HFFc6 (cell line): ENCODE results near the gene RHOB. TPM values are rescaled to one million over a fixed set of nuclear protein-coding genes. Genes with fewer than 3 reads are reported as not detected.

ENCODE experiments used
- DNase-seq: peaks from one replicate; pipeline ENCODE4 v3.0.0-alpha.2; 2018
- H3K27ac Mint-ChIP-seq: 2 replicates; pipeline ENCODE4 v1.8.0; 2020; ENCODE audit warnings: mild to moderate bottlenecking, mixed read lengths
- H3K27me3 Mint-ChIP-seq: 2 replicates; pipeline ENCODE4 v1.8.0; 2021; ENCODE audit warnings: mild to moderate bottlenecking, moderate library complexity, mixed read lengths; ENCODE audit not compliant: insufficient read depth
- H3K36me3 Mint-ChIP-seq: 2 replicates; pipeline ENCODE4 v1.8.0; 2021; ENCODE audit warnings: low read depth, mixed read lengths
- H3K4me1 Mint-ChIP-seq: 2 replicates; pipeline ENCODE4 v1.8.0; 2020; ENCODE audit warnings: low read depth, mixed read lengths
- H3K4me3 Mint-ChIP-seq: 2 replicates; pipeline ENCODE4 v1.8.0; 2020; ENCODE audit warnings: mild to moderate bottlenecking, moderate library complexity, mixed read lengths
- H3K9me3 Mint-ChIP-seq: 2 replicates; pipeline ENCODE4 v1.8.0; 2020; ENCODE audit warnings: mild to moderate bottlenecking, mixed read lengths
- total RNA-seq, 6 experiments: library from RNA; stranded (reverse); fragmentation: NEBNext Ultra II Directional; extraction: Animal tissue kit (Norgen Biotek cat#: 25700); gene quantifications; 2 replicates in 1 of 6; 3 replicates in 5 of 6; pipeline ENCODE4 v1.2.3, GENCODE V29; 2021
- TF ChIP-seq, protein P1 (sequence below): fragments of 200-600 bp; sonication (generic); IDR thresholded peaks from 2 replicates; pipeline ENCODE4 v1.5.0; 2021; ENCODE audit warnings: antibody characterized with exemption, mild to moderate bottlenecking

RHOB gene
- total RNA-seq, 6 experiments from 2014 or later = 128 to 146 (median 133) TPM

DNA sequence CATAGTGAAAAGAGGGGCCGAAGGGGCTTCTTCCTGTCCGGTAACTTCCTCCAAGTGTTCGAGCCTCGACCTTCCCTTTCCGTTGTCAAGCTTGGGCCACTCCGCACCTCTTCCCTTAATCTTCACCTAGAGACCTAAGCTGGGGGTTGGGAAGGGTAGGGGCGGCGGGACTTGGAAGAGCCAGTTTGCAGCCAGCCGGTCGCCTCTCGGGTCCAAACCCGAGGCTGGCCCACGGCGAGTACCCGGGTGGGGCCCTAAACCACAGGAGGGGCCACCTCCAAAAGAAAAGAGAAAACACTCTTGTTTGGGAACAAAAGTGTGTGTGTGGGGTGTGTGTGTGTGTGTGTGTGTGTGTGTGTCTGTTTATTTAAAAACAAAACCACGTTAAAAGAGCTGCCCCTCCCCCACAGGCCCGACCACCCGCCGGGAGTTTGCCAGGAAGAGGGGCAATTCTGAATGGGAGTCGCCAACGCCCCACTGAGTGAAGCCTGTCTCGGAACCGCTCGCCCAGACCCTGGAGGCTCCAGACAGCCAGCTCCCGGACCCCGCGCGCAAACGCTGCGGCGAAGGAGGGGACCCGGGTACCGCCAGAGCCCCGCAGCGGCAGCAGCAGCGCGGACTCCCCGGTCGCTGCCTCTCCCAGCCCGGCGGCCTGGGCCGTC lies 488 bp upstream of the RHOB start:
- peaks cover 15% of the 10 kb centered on the region for H3K27me3 Mint-ChIP-seq
- peaks cover 22% of the 10 kb centered on the region for H3K36me3 Mint-ChIP-seq
- TF ChIP-seq, protein P1, sequence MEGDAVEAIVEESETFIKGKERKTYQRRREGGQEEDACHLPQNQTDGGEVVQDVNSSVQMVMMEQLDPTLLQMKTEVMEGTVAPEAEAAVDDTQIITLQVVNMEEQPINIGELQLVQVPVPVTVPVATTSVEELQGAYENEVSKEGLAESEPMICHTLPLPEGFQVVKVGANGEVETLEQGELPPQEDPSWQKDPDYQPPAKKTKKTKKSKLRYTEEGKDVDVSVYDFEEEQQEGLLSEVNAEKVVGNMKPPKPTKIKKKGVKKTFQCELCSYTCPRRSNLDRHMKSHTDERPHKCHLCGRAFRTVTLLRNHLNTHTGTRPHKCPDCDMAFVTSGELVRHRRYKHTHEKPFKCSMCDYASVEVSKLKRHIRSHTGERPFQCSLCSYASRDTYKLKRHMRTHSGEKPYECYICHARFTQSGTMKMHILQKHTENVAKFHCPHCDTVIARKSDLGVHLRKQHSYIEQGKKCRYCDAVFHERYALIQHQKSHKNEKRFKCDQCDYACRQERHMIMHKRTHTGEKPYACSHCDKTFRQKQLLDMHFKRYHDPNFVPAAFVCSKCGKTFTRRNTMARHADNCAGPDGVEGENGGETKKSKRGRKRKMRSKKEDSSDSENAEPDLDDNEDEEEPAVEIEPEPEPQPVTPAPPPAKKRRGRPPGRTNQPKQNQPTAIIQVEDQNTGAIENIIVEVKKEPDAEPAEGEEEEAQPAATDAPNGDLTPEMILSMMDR = no peak
- DNase-seq = no peak
- H3K4me3 Mint-ChIP-seq = peak overlapping the region; percentile 78
- peaks cover 4% of the 10 kb centered on the region; the same call in 1 of the 2 replicates for H3K9me3 Mint-ChIP-seq
- H3K4me1 Mint-ChIP-seq = peaks cover 41% of the 10 kb centered on the region
- peak overlapping the region; percentile 77 for H3K27ac Mint-ChIP-seq

DNA sequence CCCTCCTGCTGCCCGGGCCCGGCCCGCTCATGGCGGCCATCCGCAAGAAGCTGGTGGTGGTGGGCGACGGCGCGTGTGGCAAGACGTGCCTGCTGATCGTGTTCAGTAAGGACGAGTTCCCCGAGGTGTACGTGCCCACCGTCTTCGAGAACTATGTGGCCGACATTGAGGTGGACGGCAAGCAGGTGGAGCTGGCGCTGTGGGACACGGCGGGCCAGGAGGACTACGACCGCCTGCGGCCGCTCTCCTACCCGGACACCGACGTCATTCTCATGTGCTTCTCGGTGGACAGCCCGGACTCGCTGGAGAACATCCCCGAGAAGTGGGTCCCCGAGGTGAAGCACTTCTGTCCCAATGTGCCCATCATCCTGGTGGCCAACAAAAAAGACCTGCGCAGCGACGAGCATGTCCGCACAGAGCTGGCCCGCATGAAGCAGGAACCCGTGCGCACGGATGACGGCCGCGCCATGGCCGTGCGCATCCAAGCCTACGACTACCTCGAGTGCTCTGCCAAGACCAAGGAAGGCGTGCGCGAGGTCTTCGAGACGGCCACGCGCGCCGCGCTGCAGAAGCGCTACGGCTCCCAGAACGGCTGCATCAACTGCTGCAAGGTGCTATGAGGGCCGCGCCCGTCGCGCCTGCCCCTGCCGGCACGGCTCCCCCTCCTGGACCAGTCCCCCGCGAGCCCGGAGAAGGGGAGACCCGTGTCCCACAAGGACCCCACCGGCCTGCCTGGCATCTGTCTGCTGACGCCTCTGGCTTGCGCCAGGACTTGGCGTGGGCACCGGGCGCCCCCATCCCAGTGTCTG lies 767 bp downstream of the RHOB start:
- Mint-ChIP-seq H3K9me3 (peaks cover 4% of the 10 kb centered on the region; the same call in 1 of the 2 replicates), H3K4me1 (peaks cover 46% of the 10 kb centered on the region), H3K4me3 (peak overlapping the region; percentile 89), H3K27ac (peak overlapping the region; percentile 93), H3K36me3 (peaks cover 22% of the 10 kb centered on the region), H3K27me3 (peaks cover 23% of the 10 kb centered on the region)
- DNase-seq = no peak
- TF ChIP-seq, protein P1 = no peak

DNA sequence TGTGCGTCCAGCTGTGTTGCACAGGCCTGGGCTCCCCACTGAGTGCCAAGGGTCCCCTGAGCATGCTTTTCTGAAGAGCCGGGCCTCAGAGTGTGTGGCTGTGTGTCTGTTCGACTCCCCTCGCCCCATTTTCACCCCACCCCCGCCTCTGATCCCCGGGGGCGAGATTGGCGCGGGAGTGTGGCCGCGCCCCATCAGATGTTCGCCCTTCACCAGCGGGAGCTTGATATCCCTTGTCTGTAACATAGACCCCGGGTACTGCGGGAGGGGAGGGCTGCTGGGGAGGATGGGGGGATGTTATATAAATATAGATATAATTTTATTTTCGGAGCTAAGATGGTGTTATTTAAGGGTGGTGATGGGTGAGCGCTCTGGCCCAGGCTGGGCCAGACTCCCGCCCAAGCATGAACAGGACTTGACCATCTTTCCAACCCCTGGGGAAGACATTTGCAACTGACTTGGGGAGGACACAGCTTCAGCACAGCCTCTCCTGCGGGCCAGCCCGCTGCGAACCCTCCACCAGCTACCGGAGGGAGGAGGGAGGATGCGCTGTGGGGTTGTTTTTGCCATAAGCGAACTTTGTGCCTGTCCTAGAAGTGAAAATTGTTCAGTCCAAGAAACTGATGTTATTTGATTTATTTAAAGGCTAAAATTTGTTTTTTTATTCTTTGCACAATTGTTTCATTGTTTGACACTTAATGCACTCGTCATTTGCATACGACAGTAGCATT lies 1.5 kb downstream of the RHOB start:
- H3K4me1 Mint-ChIP-seq = peaks cover 44% of the 10 kb centered on the region
- TF ChIP-seq, protein P1 = no peak
- DNase-seq = no peak

DNA sequence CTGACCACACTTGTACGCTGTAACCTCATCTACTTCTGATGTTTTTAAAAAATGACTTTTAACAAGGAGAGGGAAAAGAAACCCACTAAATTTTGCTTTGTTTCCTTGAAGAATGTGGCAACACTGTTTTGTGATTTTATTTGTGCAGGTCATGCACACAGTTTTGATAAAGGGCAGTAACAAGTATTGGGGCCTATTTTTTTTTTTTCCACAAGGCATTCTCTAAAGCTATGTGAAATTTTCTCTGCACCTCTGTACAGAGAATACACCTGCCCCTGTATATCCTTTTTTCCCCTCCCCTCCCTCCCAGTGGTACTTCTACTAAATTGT lies 2.1 kb downstream of the RHOB start:
- Mint-ChIP-seq H3K27me3 (peaks cover 23% of the 10 kb centered on the region), H3K9me3 (peaks cover 4% of the 10 kb centered on the region; the same call in 1 of the 2 replicates), H3K4me3 (peak overlapping the region; percentile 89), H3K4me1 (peaks cover 38% of the 10 kb centered on the region), H3K27ac (peak overlapping the region; percentile 93), H3K36me3 (peaks cover 22% of the 10 kb centered on the region)
- no peak for DNase-seq
- TF ChIP-seq, protein P1 = no peak

More for the DNA sequence above, 1.5 kb downstream of the RHOB start:
- Mint-ChIP-seq H3K9me3 (peaks cover 4% of the 10 kb centered on the region; the same call in 1 of the 2 replicates), H3K27me3 (peaks cover 23% of the 10 kb centered on the region), H3K36me3 (peaks cover 22% of the 10 kb centered on the region), H3K4me3 (peak overlapping the region; percentile 89), H3K27ac (peak overlapping the region; percentile 93)

DNA sequence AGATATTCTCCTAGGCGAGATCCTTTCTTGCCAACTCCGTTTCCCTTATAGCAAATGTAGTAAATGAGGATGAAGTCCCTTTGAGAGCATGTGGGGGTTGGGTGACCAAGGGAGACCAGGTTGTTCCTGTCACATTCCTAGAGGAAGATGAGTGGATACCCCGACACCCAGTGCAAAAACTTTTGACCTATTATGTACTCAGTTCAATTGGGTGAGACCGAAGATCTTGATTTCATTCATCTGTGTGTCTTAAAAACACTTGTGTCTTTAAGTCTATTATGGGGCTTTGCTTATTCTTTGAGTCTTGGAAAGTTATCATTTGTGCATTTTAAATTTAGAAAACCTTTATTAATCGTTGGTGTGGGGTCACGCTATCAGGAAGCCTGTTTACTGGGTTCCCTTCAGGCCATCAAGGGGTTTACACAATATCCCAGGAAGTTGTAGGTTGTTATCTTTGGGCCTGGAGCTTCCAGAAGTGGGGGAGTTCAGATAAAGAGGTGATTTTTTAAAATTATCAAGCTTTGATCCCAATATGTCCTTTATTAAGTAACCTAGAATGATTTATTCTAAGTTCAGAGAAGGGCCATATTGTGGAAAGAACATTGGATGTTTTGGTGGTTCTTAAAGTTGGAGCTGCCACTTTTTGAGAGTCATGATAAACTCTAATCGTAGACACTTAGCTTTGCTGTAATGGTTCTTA lies 2.8 kb downstream of the RHOB start:
- peaks cover 23% of the 10 kb centered on the region for H3K27me3 Mint-ChIP-seq
- peaks cover 31% of the 10 kb centered on the region for H3K4me1 Mint-ChIP-seq
- TF ChIP-seq, protein P1 = peak; percentile 32
- peaks cover 22% of the 10 kb centered on the region for H3K36me3 Mint-ChIP-seq
- peak overlapping the region; percentile 89 for H3K4me3 Mint-ChIP-seq
- DNase-seq = no peak
- H3K27ac Mint-ChIP-seq = peak overlapping the region; percentile 81
- peaks cover 4% of the 10 kb centered on the region; the same call in 1 of the 2 replicates for H3K9me3 Mint-ChIP-seq
